ENCODE measurements around the gene ASIP. TPM values are rescaled to one million over a fixed set of nuclear protein-coding genes. Genes with fewer than 3 reads are reported as not detected.

ASIP gene
- polyA plus RNA-seq, 4 donors = 0.09 to 3.8 (median 0.30) TPM; not detected in 1

GRCh38 chr20:34315236-34315635, 74.0 kb downstream of the ASIP start:
- Histone ChIP-seq H3K4me1 (ENCODE audit: control insufficient read depth in 3 of 3, insufficient read depth in 2 of 3, low read depth in 1 of 3, low read length in 2 of 3) (peaks cover 2 to 16% (median 7%) of the 10 kb centered on the region in 3 donors), H3K27ac (ENCODE audit: low read depth in 1 of 3, low read length in 2 of 3) (no peak overlapping the region), H3K36me3 (ENCODE audit: control insufficient read depth in 3 of 3, insufficient read depth in 2 of 3, low read depth in 1 of 3, low read length in 3 of 3) (no peaks in the 10 kb centered on the region), H3K4me3 (ENCODE audit: low read depth in 1 of 3, low read length in 3 of 3) (no peak overlapping the region), H3K27me3 (ENCODE audit: control insufficient read depth in 3 of 3, insufficient read depth in 3 of 3, low read length in 3 of 3) (peaks cover 0 to 2% (median 0%) of the 10 kb centered on the region in 3 donors), H3K9me3 (ENCODE audit: control insufficient read depth in 2 of 2, insufficient read depth in 1 of 2, low read depth in 1 of 2, low read length in 1 of 2) (no peaks in the 10 kb centered on the region)
- DNase-seq = no peak
- FAIRE-seq = no peak
- WGBS, 3 donors = 87 to 93% (median 92%) methylated on average over 3 of the region's 3 CpGs

GRCh38 chr20:34316196-34316814, 75.1 kb downstream of the ASIP start:
- no peak for FAIRE-seq
- no peaks in the 10 kb centered on the region for H3K36me3 ChIP-seq (ENCODE audit: control insufficient read depth in 3 of 3, insufficient read depth in 2 of 3, low read depth in 1 of 3, low read length in 3 of 3)
- no peak for DNase-seq
- no peaks in the 10 kb centered on the region for H3K9me3 ChIP-seq (ENCODE audit: control insufficient read depth in 2 of 2, insufficient read depth in 1 of 2, low read depth in 1 of 2, low read length in 1 of 2)
- peaks cover 0 to 2% (median 0%) of the 10 kb centered on the region in 3 donors for H3K27me3 ChIP-seq (ENCODE audit: control insufficient read depth in 3 of 3, insufficient read depth in 3 of 3, low read length in 3 of 3)
- H3K27ac ChIP-seq (ENCODE audit: low read depth in 1 of 3, low read length in 2 of 3) = no peak overlapping the region
- peaks cover 2 to 10% (median 7%) of the 10 kb centered on the region in 3 donors for H3K4me1 ChIP-seq (ENCODE audit: control insufficient read depth in 3 of 3, insufficient read depth in 2 of 3, low read depth in 1 of 3, low read length in 2 of 3)
- no peak overlapping the region for H3K4me3 ChIP-seq (ENCODE audit: low read depth in 1 of 3, low read length in 3 of 3)
- WGBS, 3 donors = 93 to 96% (median 96%) methylated on average over 6 of the region's 6 CpGs

Other genes with a start within 250 kb of the ASIP start
- 100 to 1,000 TPM; 108 to 166 (median 145) TPM for gene RALY, start 247.5 kb upstream of the ASIP start, polyA plus RNA-seq
- 10 to 100 TPM; 41.4 to 93.5 (median 55.3) TPM for gene EIF2S2, start 129.2 kb upstream of the ASIP start, polyA plus RNA-seq
- gene AHCY, start 61.9 kb downstream of the ASIP start, polyA plus RNA-seq = 100 to 1,000 TPM in 2 of 4 donors, 10 to 100 TPM in 2; 81.0 to 189 (median 128) TPM
- gene ITCH, start 121.8 kb downstream of the ASIP start, polyA plus RNA-seq = 10 to 100 TPM; 12.0 to 35.1 (median 16.7) TPM